ENCODE measurements around the gene CCNYL1.
"Not testable (repeated sequence)": the region's sequence is repeated elsewhere in the genome, so short reads cannot be mapped to it uniquely, and the experiment has no call there.

Gene CCNYL1

GRCh38 chr2:207734264-207734635 lies 22.8 kb downstream of the CCNYL1 start:
- in situ Hi-C loops (cut with MboI; ENCODE audit: low sequenced_read_pairs): no loop called here

- in situ Hi-C loops (cut with MboI; ENCODE audit: low sequenced_read_pairs): no loop called here
These were observed 23.4 kb downstream of the CCNYL1 start for GRCh38 chr2:207734636-207735512.

- in situ Hi-C loops (cut with MboI; ENCODE audit: low sequenced_read_pairs): not testable (repeated sequence)
These were observed 24.0 kb downstream of the CCNYL1 start for GRCh38 chr2:207735513-207735859.

- in situ Hi-C loops (cut with MboI; ENCODE audit: low sequenced_read_pairs): loop anchor here (10.0 kb wide), 1 partner anchor 291 kb away; no protein-coding TSS in a partner anchor
These were observed 32.1 kb downstream of the CCNYL1 start for GRCh38 chr2:207743514-207743913.

GRCh38 chr2:207744050-207744449 lies 32.6 kb downstream of the CCNYL1 start:
- in situ Hi-C loops (cut with MboI; ENCODE audit: low sequenced_read_pairs): loop anchor here (10.0 kb wide), 1 partner anchor 291 kb away; no protein-coding TSS in a partner anchor

GRCh38 chr2:207744451-207744850 lies 33.0 kb downstream of the CCNYL1 start:
- in situ Hi-C loops (cut with MboI; ENCODE audit: low sequenced_read_pairs): loop anchor here (10.0 kb wide), 1 partner anchor 290 kb away; no protein-coding TSS in a partner anchor

GRCh38 chr2:207746131-207746530 lies 34.7 kb downstream of the CCNYL1 start:
- in situ Hi-C loops (cut with MboI; ENCODE audit: low sequenced_read_pairs): loop anchor here (10.0 kb wide), 1 partner anchor 289 kb away; no protein-coding TSS in a partner anchor

- in situ Hi-C loops (cut with MboI; ENCODE audit: low sequenced_read_pairs): loop anchor here (10.0 kb wide), 1 partner anchor 287 kb away; no protein-coding TSS in a partner anchor
These were observed 36.5 kb downstream of the CCNYL1 start for GRCh38 chr2:207747653-207748560.

GRCh38 chr2:207748993-207749392 lies 37.6 kb downstream of the CCNYL1 start:
- in situ Hi-C loops (cut with MboI; ENCODE audit: low sequenced_read_pairs): loop anchor here (10.0 kb wide), 1 partner anchor 286 kb away; no protein-coding TSS in a partner anchor

- in situ Hi-C loops (cut with MboI; ENCODE audit: low sequenced_read_pairs): loop anchor here (10.0 kb wide), 1 partner anchor 285 kb away; no protein-coding TSS in a partner anchor
These were observed 38.4 kb downstream of the CCNYL1 start for GRCh38 chr2:207749873-207750272.

GRCh38 chr2:207750345-207750744 lies 38.9 kb downstream of the CCNYL1 start:
- in situ Hi-C loops (cut with MboI; ENCODE audit: low sequenced_read_pairs): no loop called here

- in situ Hi-C loops (cut with MboI; ENCODE audit: low sequenced_read_pairs): no loop called here
These were observed 39.4 kb downstream of the CCNYL1 start for GRCh38 chr2:207750876-207751275.

- in situ Hi-C loops (cut with MboI; ENCODE audit: low sequenced_read_pairs): not testable (repeated sequence)
These were observed 42.2 kb downstream of the CCNYL1 start for GRCh38 chr2:207753688-207754087.

- in situ Hi-C loops (cut with MboI; ENCODE audit: low sequenced_read_pairs): no loop called here
These were observed 43.3 kb downstream of the CCNYL1 start for GRCh38 chr2:207754498-207755383.

- in situ Hi-C loops (cut with MboI; ENCODE audit: low sequenced_read_pairs): no loop called here
These were observed 46.6 kb downstream of the CCNYL1 start for GRCh38 chr2:207758025-207758424.

- in situ Hi-C loops (cut with MboI; ENCODE audit: low sequenced_read_pairs): no loop called here
These were observed 48.5 kb downstream of the CCNYL1 start for GRCh38 chr2:207759890-207760289.

GRCh38 chr2:207760453-207760852 lies 49.0 kb downstream of the CCNYL1 start:
- in situ Hi-C loops (cut with MboI; ENCODE audit: low sequenced_read_pairs): no loop called here

- in situ Hi-C loops (cut with MboI; ENCODE audit: low sequenced_read_pairs): not testable (repeated sequence)
These were observed 50.0 kb downstream of the CCNYL1 start for GRCh38 chr2:207761426-207761825.

GRCh38 chr2:207762146-207762545 lies 50.7 kb downstream of the CCNYL1 start:
- in situ Hi-C loops (cut with MboI; ENCODE audit: low sequenced_read_pairs): no loop called here

- in situ Hi-C loops (cut with MboI; ENCODE audit: low sequenced_read_pairs): no loop called here
These were observed 52.0 kb downstream of the CCNYL1 start for GRCh38 chr2:207763303-207763917.

Measured in HL-60/S4 (cell line).